DMS 273 (cell line): ENCODE measurements around the gene OR2J2.
"Not testable (repeated sequence)": the region's sequence is repeated elsewhere in the genome, so short reads cannot be mapped to it uniquely, and the experiment has no call there.

Experiments used
- DNase-seq: peaks from one replicate; lab custom pipeline; 2025; ENCODE audit not compliant: unreplicated experiment; lab: John Stamatoyannopoulos, UW

The OR2J2 gene

GRCh38 chr6:29218056-29218455 is 47.3 kb downstream of the OR2J2 start:
- not testable (repeated sequence) for DNase-seq
